ENCODE data around the gene MZT2A.
"Not testable (repeated sequence)": the region's sequence is repeated elsewhere in the genome, so short reads cannot be mapped to it uniquely, and the experiment has no call there.

The MZT2A gene

GRCh38 chr2:131451265-131451949 is 40.8 kb downstream of the MZT2A start:
- DNase-seq (ENCODE audit: low spot score): not testable (repeated sequence)

GRCh38 chr2:131447981-131448380 is 44.2 kb downstream of the MZT2A start:
- DNase-seq (ENCODE audit: low spot score): not testable (repeated sequence)

GRCh38 chr2:131445896-131446295 is 46.3 kb downstream of the MZT2A start:
- no peak for DNase-seq (ENCODE audit: low spot score)

DNA sequence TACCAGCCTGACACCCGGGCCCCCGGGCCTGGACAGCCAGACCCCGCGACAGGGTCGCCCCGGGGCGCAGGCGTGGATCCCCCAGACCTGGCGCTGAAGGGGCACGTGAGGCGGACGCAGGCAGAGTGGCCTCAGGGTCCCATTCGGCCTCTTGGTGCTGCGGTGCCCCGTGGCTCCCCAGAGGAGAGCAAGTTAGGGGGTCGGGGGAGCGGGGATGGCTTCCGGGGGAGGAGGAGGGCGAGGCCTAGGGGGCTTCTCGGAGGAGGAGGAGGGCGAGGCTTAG is 46.7 kb downstream of the MZT2A start:
- not testable (repeated sequence) for DNase-seq (ENCODE audit: low spot score)

GRCh38 chr2:131444736-131445514 is 47.3 kb downstream of the MZT2A start:
- DNase-seq (ENCODE audit: low spot score): not testable (repeated sequence)

DNA sequence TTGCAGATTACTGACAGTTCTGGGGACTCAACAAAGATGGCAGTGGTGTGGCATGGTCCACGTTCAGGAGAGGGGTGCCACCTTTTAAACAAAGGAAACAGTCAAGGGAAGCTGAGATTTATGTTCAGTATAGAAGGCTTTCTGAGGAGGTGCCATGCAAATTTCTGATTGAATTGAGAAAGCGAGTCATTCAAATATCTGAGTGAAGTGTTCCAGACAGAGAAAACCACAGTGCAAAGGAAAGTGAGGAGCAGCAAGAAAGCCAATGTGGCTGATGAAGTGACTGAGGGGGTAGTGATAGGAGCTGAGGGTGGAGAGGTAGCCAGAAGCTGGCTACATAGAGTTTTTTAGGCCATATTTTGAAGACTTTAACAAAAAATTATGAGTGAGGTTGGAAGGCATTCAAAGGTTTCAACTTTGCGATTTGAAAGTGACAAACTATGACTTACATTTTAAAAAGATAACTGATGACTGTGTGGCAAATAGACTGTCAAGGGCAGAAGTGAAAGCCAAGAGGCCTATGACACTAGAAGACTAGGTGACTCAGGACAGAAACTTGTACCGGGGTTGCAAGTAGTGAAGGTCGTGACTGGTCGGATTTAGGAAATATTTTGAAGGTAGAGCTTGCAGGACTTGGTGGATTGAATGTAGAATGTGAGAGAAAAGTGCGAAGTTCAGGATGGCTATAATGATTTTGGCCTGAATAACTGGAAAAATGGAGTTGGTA is 51.3 kb downstream of the MZT2A start:
- DNase-seq (ENCODE audit: low spot score): not testable (repeated sequence)
